Activated CD4-positive, alpha-beta T cell treated with anti-CD3 and anti-CD28 coated beads for 36 hours (primary cell): ENCODE measurements around the gene RPN1. TPM values are rescaled to one million over a fixed set of nuclear protein-coding genes. Genes with fewer than 3 reads are reported as not detected.
A peak's percentile ranks its signal among the peaks of the same experiment; 100 is the strongest.

Source experiments
- ATAC-seq: fragments of 200-7000 bp; cut with Tn5 transposase; one replicate; pipeline ENCODE4 v1.10.0; 2021; ENCODE audit warnings: mild to moderate bottlenecking, moderate library complexity
- CTCF ChIA-PET: fragments of 350-600 bp; sonication (Branson Sonifier 250); formaldehyde crosslinking; loops from one replicate; lab custom pipeline; 2021; ENCODE audit warnings: antibody characterized with exemption; lab: Charles Lee
- POLR2A ChIA-PET: fragments of 350-600 bp; sonication (Branson Sonifier 250); formaldehyde crosslinking; loops from one replicate; lab custom pipeline; 2021; ENCODE audit warnings: antibody characterized with exemption, inconsistent platforms; lab: Charles Lee
- DNase-seq: peaks from one replicate; pipeline ENCODE4 v3.0.0-alpha.2; 2020
- H3K27ac Mint-ChIP-seq: one replicate; pipeline ENCODE4 v1.8.0; 2021; ENCODE audit warnings: mixed read lengths
- H3K27me3 Mint-ChIP-seq: one replicate; pipeline ENCODE4 v1.8.0; 2021; ENCODE audit warnings: mixed read lengths
- H3K36me3 Mint-ChIP-seq: one replicate; pipeline ENCODE4 v1.8.0; 2021; ENCODE audit warnings: low read depth, mixed read lengths
- H3K4me1 Mint-ChIP-seq: one replicate; pipeline ENCODE4 v1.8.0; 2021; ENCODE audit warnings: mixed read lengths
- H3K4me3 Mint-ChIP-seq: one replicate; pipeline ENCODE4 v1.8.0; 2021; ENCODE audit warnings: mild to moderate bottlenecking, moderate library complexity, mixed read lengths
- H3K9me3 Mint-ChIP-seq: one replicate; pipeline ENCODE4 v1.8.0; 2021; ENCODE audit warnings: low read depth, mixed read lengths
- intact Hi-C, 2 experiments: fragments of 100-400 bp; cut with DNase I in 1 of 2; cut with micrococcal nuclease in 1 of 2; formaldehyde crosslinking; loops; one replicate each; pipeline versions ENCODE4 v1.14.2 to v1.15.1; 2022 to 2024; cut with DNase I, micrococcal nuclease
- total RNA-seq, 2 experiments: library from RNA; stranded (reverse); gene quantifications; one replicate each; pipeline ENCODE4 v1.2.3, GENCODE V29; 2021

The RPN1 gene
- total RNA-seq, 2 experiments from 2014 or later = 138 to 153 TPM

GRCh38 chr3:128578346-128578745, 72.3 kb downstream of the RPN1 start:
- ATAC-seq (no peak), DNase-seq (no peak)
- H3K4me3 Mint-ChIP-seq = no peak overlapping the region
- H3K4me1 Mint-ChIP-seq = peaks cover 6% of the 10 kb centered on the region
- no peak overlapping the region for H3K27ac Mint-ChIP-seq
- peaks cover 2% of the 10 kb centered on the region for H3K9me3 Mint-ChIP-seq
- intact Hi-C loops = no loop called here
- H3K27me3 Mint-ChIP-seq = peaks cover 13% of the 10 kb centered on the region
- no peaks in the 10 kb centered on the region for H3K36me3 Mint-ChIP-seq
- ChIA-PET CTCF (no interaction called here), POLR2A (no interaction called here)

- CTCF ChIA-PET = interaction anchor here (1.2 kb wide), 1 partner anchor 80 kb away, joined by 4 read pairs; no protein-coding TSS in a partner anchor
- Mint-ChIP-seq H3K36me3 (no peaks in the 10 kb centered on the region), H3K9me3 (peaks cover 2% of the 10 kb centered on the region), H3K27ac (no peak overlapping the region), H3K27me3 (peaks cover 11% of the 10 kb centered on the region), H3K4me1 (peaks cover 12% of the 10 kb centered on the region), H3K4me3 (no peak overlapping the region)
- POLR2A ChIA-PET = no interaction called here
- no peak for ATAC-seq
- intact Hi-C loops = no loop called here
- DNase-seq = no peak
Observed at GRCh38 chr3:128577711-128578110, 72.9 kb downstream of the RPN1 start.

- ChIA-PET CTCF (interaction anchor here (0.7 kb wide), 1 partner anchor 372 kb away, joined by 3 read pairs; no protein-coding TSS in a partner anchor), POLR2A (no interaction called here)
- Mint-ChIP-seq H3K36me3 (no peaks in the 10 kb centered on the region), H3K4me3 (no peak overlapping the region), H3K9me3 (peaks cover 2% of the 10 kb centered on the region), H3K27ac (no peak overlapping the region), H3K4me1 (peaks cover 17% of the 10 kb centered on the region), H3K27me3 (peaks cover 8% of the 10 kb centered on the region)
- intact Hi-C loops = no loop called here
- ATAC-seq (no peak), DNase-seq (no peak)
Observed at GRCh38 chr3:128576290-128576689, 74.3 kb downstream of the RPN1 start.

- Mint-ChIP-seq H3K9me3 (peaks cover 2% of the 10 kb centered on the region), H3K36me3 (no peaks in the 10 kb centered on the region), H3K4me1 (peaks cover 17% of the 10 kb centered on the region), H3K27me3 (peaks cover 8% of the 10 kb centered on the region), H3K27ac (no peak overlapping the region), H3K4me3 (no peak overlapping the region)
- POLR2A ChIA-PET = no interaction called here
- intact Hi-C loops = no loop called here
- CTCF ChIA-PET = interaction anchor here (0.7 kb wide), 1 partner anchor 372 kb away, joined by 3 read pairs; no protein-coding TSS in a partner anchor
- DNase-seq = no peak
- no peak for ATAC-seq
Observed at GRCh38 chr3:128575777-128576176, 74.8 kb downstream of the RPN1 start.

GRCh38 chr3:128573707-128574162, 76.9 kb downstream of the RPN1 start:
- H3K36me3 Mint-ChIP-seq = no peaks in the 10 kb centered on the region
- peak; percentile 24 for ATAC-seq
- no peak overlapping the region for H3K27ac Mint-ChIP-seq
- peaks cover 17% of the 10 kb centered on the region for H3K4me1 Mint-ChIP-seq
- H3K4me3 Mint-ChIP-seq = no peak overlapping the region
- no peaks in the 10 kb centered on the region for H3K9me3 Mint-ChIP-seq
- intact Hi-C loops = loop anchor here (1.0 to 2.0 kb wide), 3 partner anchors 35 to 126 kb away; no protein-coding TSS in a partner anchor
- H3K27me3 Mint-ChIP-seq = peaks cover 13% of the 10 kb centered on the region
- POLR2A ChIA-PET = no interaction called here
- DNase-seq = peak; percentile 27
- CTCF ChIA-PET = interaction anchor here (0.7 to 2.3 kb wide), 7 partner anchors 10 to 470 kb away, joined by 3 to 13 read pairs (median 3); no protein-coding TSS in a partner anchor

GRCh38 chr3:128573160-128573559, 77.5 kb downstream of the RPN1 start:
- peak; percentile 60 for DNase-seq
- Mint-ChIP-seq H3K4me1 (peaks cover 17% of the 10 kb centered on the region), H3K9me3 (no peaks in the 10 kb centered on the region), H3K27me3 (peaks cover 11% of the 10 kb centered on the region), H3K36me3 (no peaks in the 10 kb centered on the region), H3K4me3 (no peak overlapping the region), H3K27ac (peak overlapping the region; percentile 9)
- intact Hi-C loops = loop anchor here (1.0 to 2.0 kb wide), 3 partner anchors 36 to 126 kb away; no protein-coding TSS in a partner anchor
- ATAC-seq = peak; percentile 57
- POLR2A ChIA-PET = no interaction called here
- CTCF ChIA-PET = interaction anchor here (0.6 to 2.3 kb wide), 10 partner anchors 11 to 733 kb away, joined by 3 to 13 read pairs (median 4); no protein-coding TSS in a partner anchor

GRCh38 chr3:128572644-128573105, 77.9 kb downstream of the RPN1 start:
- peak; percentile 82 for ATAC-seq
- Mint-ChIP-seq H3K27me3 (peaks cover 11% of the 10 kb centered on the region), H3K4me1 (peaks cover 17% of the 10 kb centered on the region)

GRCh38 chr3:128572013-128572412, 78.6 kb downstream of the RPN1 start:
- ChIA-PET CTCF (interaction anchor here (0.6 to 2.3 kb wide), 6 partner anchors 12 to 145 kb away, joined by 3 to 13 read pairs (median 5); no protein-coding TSS in a partner anchor), POLR2A (no interaction called here)
- H3K27ac Mint-ChIP-seq = no peak overlapping the region
- no peaks in the 10 kb centered on the region for H3K9me3 Mint-ChIP-seq
- intact Hi-C loops = loop anchor here (2.0 kb wide), 1 partner anchor 37 kb away; no protein-coding TSS in a partner anchor
- peaks cover 17% of the 10 kb centered on the region for H3K4me1 Mint-ChIP-seq
- H3K36me3 Mint-ChIP-seq = no peaks in the 10 kb centered on the region
- ATAC-seq (no peak), DNase-seq (no peak)
- H3K27me3 Mint-ChIP-seq = peaks cover 11% of the 10 kb centered on the region
- no peak overlapping the region for H3K4me3 Mint-ChIP-seq

More at GRCh38 chr3:128572644-128573105, 77.9 kb downstream of the RPN1 start:
- Mint-ChIP-seq H3K36me3 (no peaks in the 10 kb centered on the region), H3K27ac (peak overlapping the region; percentile 9), H3K4me3 (no peak overlapping the region), H3K9me3 (no peaks in the 10 kb centered on the region)
- ChIA-PET POLR2A (no interaction called here), CTCF (interaction anchor here (0.6 to 2.3 kb wide), 10 partner anchors 11 to 734 kb away, joined by 3 to 13 read pairs (median 4); no protein-coding TSS in a partner anchor)
- intact Hi-C loops = loop anchor here (1.0 to 2.0 kb wide), 3 partner anchors 36 to 125 kb away; no protein-coding TSS in a partner anchor
- peak; percentile 79 for DNase-seq

Other genes with a start within 250 kb of the RPN1 start
- not detected for gene DNAJB8, start 183.9 kb downstream of the RPN1 start, total RNA-seq
- gene GATA2, start 157.6 kb downstream of the RPN1 start, total RNA-seq = under 1 TPM; 0.05 to 0.07 TPM
- gene RAB7A, start 75.4 kb upstream of the RPN1 start, total RNA-seq = 100 to 1,000 TPM; 297 to 534 TPM
- 10 to 100 TPM; 60.0 to 70.7 TPM for gene ACAD9, start 228.8 kb upstream of the RPN1 start, total RNA-seq